NCI-H1092 treated with DMSO at 0.1 percent for 48 hours (cell line): ENCODE results near the gene GBE1.

Experiments used
- DNase-seq: peaks from one replicate; lab custom pipeline; 2025; lab: John Stamatoyannopoulos, UW

GBE1 gene

DNA sequence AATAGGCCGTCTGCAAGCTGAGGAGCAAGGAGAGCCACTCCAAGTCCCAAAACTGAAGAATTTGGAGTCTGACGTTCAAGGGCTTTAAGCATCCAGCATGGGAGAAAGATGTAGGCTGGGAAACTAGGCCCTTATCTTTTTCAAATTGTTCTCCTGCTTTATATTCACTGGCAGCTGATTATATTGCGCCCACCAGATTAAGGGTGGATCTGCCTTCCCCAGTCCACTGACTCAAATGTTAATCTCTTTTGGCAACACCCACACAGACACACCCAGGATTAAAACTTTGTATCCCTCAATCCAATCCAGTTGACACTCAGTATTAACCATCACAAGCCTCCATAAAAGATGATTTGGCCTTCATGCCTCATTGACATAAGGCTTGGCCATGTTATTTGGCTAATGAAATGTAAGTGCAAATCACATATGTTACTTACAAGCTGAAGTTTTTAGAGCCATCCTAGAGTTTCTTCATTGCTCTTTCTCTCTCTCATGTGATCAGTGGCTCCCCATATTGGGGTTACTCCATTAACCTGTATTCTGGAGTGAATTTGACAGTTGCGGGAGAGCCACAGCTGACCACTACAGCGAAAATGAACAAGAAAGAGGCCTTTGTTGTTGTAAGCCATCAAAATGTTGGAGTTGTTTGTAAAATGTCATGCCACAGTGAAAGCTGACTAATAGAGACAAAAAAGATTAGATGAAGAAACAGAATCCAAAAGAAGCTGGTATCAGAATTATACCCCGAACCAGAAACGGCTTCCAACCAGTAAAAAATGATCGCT is 61.7 kb downstream of the GBE1 start:
- no peak for DNase-seq

DNA sequence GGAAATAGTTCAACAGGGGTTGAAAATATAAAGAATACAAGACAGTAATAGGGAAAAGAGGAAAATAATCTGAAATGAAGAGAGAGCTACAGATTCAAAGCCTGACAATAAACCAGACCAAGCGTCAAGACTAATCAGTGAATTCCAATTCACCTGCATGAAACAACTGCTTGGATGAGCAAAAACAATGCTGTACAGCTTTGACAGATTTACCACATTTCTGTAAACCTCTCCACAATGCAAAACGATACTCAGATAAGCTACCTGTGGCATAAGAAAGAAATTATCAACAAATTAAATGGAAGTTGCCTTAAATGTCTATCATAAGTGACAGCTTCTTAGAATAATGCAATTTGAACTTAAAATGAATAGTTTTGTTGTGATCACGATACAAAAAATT is 65.4 kb downstream of the GBE1 start:
- no peak for DNase-seq

DNA sequence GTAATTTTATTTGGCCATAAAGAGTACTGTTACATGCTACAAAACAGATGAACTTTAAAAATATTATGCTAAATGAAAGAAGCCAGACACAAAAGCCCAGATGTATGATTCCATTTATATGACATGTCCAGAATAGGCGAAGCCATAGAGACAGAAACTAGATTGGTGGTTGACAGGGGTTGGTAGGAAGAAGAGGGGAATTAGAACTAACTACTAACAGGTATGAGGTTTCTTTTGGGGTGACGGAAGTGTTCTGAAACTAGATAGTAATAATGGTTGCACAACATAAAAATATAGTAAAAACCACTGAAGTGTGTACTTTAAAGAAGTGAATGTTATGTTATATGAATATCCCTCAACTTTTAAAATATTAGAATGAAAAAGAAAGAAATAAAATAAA is 66.1 kb downstream of the GBE1 start:
- DNase-seq, result no peak

GRCh38 chr3:81694662-81695061 is 66.8 kb downstream of the GBE1 start:
- DNase-seq, result no peak

- DNase-seq, result no peak
These were observed 68.7 kb downstream of the GBE1 start for GRCh38 chr3:81692766-81693165.

GRCh38 chr3:81689617-81690016 is 71.8 kb downstream of the GBE1 start:
- DNase-seq, result no peak

GRCh38 chr3:81684751-81685395 is 76.6 kb downstream of the GBE1 start:
- DNase-seq, result no peak

GRCh38 chr3:81676706-81677456 is 84.6 kb downstream of the GBE1 start:
- no peak for DNase-seq

DNA sequence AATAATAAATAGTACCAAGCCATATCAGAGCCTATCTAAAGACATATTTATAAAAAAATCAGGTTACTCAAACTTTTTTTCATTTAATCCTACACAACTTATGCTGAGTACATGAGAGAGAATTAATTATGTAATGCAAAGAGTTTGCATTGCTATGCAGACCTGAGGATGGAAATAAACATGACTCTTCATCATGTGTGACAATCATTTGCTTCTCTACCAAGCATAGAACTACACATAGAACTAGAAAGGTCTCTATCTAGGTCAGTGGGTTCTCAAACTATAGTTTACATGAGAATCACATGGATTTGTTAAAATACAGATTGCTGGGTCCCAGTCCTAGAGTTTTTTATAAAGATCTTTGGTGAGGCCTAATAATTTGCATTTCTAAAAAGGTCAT is 86.8 kb downstream of the GBE1 start:
- DNase-seq, result no peak

DNA sequence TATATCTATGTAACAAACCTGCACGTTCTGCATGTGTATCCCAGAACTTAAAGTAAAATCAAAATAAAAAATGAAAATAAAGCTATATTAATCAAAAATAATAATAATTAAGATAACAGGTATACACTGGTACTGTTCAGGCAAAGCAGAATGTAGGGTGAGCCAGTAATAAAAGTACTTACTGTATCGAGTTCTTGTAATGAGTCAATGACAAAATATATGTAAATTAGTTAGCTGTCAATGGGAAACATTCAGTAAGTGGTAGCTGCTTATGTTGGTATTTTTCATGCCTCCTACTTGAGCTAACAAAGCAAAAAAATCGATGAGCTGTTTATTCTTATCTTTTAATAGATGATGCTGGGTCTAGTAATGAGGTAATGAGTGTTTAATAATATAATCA is 93.2 kb downstream of the GBE1 start:
- no peak for DNase-seq

DNA sequence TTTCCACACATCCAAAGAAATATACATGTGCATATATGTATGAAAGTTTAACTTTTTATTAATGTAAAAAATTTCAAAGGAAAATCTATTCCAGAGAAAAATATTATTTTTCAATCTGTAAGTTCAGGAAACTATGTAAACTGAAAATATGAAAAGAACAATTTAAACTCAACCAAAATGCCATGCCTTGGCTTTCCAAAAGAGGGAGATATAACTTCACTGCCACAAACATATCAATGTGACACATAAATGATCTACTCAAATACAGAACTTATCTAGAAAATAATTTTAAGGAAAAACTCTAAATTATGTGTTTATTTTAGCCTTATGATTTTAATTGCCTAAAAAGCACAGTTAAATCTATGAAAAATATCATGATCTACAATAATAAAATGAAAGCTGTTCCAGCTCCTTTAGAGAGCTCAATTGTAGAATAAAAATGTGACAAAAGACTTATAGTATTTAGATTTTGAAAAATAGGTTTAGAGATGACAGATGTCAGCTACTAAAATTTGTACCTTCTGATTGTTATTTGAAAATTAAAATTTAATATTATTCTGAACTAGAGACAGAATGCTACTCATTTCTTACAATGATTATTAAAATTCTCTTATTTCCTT is 94.8 kb downstream of the GBE1 start:
- peak; percentile 3 for DNase-seq

DNA sequence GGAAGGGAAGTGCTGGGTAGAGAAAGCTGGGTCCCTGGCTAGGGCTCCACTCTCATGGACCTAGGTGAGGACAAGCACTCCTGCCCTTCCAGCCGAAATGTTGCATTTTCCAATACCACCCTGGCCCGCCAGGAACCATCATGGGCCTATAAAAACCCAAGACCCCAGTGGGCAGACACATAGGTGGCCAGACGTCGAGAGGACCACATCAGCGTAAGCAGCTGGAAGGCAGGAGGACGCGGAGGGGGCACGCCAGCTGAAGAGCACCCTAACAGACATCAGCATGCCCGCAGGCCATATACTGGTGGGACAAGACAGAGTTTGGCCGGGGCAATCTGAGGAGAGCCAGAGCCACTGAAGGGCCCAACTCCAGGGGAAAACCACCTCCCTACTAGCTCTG is 98.3 kb downstream of the GBE1 start:
- no peak for DNase-seq

- DNase-seq, result no peak
These were observed 101.4 kb downstream of the GBE1 start for GRCh38 chr3:81660036-81660435.

DNA sequence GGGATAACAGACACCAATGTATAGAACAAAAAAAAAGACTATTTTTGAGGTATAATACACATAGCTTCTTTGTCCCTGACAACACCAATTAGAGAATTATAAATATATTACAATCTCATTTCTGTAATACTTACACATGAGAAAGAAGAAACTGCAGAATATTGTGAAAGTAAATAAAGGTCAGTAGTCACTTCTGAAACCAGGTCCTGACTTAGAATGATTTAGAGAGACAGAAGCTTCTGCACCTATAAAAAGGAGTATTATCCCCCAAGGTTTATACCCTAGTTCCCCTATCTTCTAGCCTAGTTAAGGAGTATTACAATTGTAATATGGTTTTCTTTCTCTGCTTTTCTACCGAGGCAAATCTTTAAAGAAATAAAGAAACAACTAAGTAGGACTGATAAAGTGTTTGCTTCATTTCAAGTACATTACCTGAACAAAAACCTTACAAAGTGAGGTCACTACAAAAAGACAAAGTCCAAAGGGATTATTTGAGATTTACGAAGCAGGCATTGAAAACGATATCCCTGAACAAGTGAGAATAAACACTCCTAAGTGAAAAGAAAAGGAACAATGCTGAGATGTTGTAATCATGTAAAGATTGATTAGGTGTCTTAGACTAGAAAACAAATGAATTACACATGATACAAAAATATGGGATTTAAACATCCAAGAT is 103.0 kb downstream of the GBE1 start:
- DNase-seq, result no peak

- no peak for DNase-seq
These were observed 110.3 kb downstream of the GBE1 start for GRCh38 chr3:81651139-81651538.

- no peak for DNase-seq
These were observed 111.3 kb downstream of the GBE1 start for GRCh38 chr3:81650187-81650586.

DNA sequence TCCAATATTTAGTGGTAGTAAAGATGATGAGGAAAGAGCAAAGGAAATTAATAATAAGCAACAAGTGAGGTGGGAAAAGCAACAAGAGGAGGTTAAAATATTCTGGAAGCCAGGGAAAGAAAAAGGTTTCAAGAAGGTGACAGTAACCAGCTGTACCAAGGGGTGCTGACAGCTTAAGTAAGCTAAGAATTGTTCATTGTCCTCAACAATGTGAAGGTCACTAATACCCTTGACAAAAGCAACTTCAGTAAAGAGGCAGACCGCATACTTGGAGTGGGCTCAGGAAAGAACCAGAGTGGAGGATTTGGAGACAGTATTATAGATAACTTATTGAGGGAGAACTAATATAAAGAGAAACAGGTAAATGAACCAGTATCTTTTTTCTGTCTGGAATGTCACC is 116.2 kb downstream of the GBE1 start:
- DNase-seq, result no peak

DNA sequence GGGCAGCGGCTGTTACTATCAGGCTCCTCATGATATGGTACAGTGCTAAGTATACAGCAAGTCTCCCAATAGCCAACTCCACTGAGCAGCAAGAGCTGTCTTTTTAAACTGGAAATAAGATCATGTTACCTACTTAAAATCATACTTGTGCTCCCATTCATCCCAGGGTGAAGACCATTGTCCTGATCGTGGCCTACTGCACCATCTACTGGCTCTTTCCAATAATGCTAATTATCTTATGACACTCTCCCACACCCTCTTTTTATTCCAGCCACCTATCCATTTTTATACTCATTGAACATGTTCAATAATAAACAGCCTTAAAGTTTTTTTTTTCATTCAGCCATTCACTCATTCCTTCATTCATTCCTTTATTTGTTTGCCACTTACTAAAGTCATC is 117.7 kb downstream of the GBE1 start:
- DNase-seq, result peak; percentile 48

GRCh38 chr3:81638480-81638879 is 123.0 kb downstream of the GBE1 start:
- no peak for DNase-seq

- no peak for DNase-seq
These were observed 128.8 kb downstream of the GBE1 start for GRCh38 chr3:81632659-81633058.

DNA sequence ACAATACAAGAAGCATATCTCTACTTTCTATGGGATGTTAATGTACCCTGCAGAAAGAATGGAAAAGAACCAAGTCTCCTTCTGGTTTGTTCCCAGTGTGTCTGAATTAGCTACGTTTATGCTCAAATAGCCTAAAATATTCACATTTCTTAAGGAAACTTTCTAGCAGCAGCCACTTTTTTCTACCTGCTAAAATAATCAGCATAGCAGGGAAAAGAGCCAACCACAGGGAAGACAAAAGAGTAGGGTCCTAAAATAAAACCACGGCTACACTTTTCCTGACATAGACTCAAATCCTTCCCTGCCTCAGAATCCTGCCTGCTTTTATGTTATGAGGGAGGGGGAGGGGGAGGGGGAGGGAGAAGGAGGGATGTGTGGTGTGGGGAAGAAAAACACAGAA is 136.7 kb downstream of the GBE1 start:
- no peak for DNase-seq

DNA sequence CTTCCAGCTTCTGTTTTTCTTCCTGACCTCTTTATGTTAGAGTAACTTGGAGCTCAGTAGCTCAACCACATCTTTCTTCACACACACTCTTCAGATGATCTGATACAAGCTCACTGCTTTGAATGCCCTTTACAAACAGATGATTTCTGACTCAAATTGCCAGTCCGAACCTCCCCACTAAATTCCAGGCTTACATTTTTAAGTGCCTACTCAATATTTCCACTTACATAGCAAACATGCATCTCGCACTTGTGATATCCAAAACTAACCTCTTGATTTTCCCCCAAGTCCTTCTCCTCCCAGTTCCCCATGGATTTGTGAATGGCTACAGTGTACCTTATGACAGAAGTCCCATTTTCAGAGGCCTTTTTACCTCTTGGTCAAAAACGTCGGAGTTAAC is 139.1 kb downstream of the GBE1 start:
- DNase-seq, result no peak
